GM13977 (cell line): ENCODE results near the gene AP3D1.

Experiments used
- DNase-seq: peaks from one replicate; pipeline ENCODE4 v3.0.0; 2012; ENCODE audit warnings: low spot score
- in situ Hi-C: fragments of 300-500 bp; cut with MboI; formaldehyde crosslinking; loops from one replicate; pipeline ENCODE4 v1.12.0; 2022; ENCODE audit warnings: low sequenced_read_pairs, low pct_unique_long_range_greater_than_20kb, mixed read lengths, inconsistent platforms; ENCODE audit not compliant: unreplicated experiment
- TF ChIP-seq, protein P1 (sequence below): IDR thresholded peaks from 2 replicates; pipeline ENCODE4 v1.5.1; 2012; ENCODE audit warnings: mild to moderate bottlenecking, control low read depth; ENCODE audit not compliant: insufficient read depth; ENCODE audit errors: extremely low read depth, missing control alignments

AP3D1 gene

DNA sequence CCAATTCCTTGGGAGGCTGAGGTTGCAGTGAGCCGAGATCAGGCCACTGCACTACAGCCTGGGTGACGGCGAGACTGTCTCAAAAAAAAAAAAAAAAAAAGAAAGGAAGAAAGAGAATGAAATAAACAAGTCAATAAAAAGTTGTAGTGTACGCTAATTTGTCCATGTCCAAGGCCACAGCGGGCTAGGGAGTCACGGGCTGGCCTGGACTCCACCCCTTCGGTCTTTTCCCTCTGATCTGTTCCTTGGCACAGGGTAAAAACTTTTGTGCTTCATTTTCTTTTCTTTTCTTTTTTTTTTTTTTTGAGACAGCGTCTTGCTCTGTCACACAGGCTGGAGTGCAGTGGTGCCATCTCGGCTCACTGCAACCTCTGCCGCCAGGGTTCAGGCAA, 80.9 kb downstream of the AP3D1 start:
- in situ Hi-C loops, result no loop called here
- DNase-seq, result no peak
- TF ChIP-seq, protein P1, sequence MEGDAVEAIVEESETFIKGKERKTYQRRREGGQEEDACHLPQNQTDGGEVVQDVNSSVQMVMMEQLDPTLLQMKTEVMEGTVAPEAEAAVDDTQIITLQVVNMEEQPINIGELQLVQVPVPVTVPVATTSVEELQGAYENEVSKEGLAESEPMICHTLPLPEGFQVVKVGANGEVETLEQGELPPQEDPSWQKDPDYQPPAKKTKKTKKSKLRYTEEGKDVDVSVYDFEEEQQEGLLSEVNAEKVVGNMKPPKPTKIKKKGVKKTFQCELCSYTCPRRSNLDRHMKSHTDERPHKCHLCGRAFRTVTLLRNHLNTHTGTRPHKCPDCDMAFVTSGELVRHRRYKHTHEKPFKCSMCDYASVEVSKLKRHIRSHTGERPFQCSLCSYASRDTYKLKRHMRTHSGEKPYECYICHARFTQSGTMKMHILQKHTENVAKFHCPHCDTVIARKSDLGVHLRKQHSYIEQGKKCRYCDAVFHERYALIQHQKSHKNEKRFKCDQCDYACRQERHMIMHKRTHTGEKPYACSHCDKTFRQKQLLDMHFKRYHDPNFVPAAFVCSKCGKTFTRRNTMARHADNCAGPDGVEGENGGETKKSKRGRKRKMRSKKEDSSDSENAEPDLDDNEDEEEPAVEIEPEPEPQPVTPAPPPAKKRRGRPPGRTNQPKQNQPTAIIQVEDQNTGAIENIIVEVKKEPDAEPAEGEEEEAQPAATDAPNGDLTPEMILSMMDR, result no peak

DNA sequence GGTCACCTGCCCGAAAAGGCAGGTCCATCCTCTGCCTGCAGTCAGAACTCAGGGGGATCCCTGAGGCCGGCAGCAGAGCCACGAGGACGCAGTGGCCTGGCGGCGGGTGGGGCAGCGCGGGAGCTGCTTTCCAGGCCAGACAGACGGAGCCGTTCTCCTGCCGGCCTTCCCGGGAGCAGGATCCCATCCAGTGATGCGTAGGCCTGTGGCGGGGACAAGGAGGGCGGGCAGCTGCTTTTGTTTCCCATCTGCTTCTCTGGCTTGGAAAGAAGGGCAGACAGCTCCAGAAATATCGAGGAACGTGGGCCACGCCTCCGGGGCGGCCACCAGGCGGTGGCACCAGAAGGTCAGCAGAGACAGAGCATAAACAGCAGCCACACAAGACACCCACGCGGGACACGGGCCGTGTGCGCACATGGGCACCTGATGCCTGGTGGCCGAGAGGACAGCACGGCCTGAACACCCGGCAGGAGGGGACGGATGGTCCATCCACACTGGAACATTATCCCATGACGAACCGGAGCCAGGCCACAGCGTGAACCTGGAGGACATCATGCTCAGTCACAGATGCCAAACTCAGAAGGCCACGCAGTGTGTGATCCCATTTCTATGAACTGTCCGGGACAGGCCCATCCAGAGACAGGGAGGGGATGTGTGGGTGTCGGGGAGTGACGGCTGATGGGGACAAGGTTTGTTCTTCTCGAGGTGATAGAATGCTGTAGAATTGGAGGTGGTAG, 86.4 kb downstream of the AP3D1 start:
- in situ Hi-C loops, result no loop called here
- TF ChIP-seq, protein P1, result no peak
- DNase-seq, result no peak

DNA sequence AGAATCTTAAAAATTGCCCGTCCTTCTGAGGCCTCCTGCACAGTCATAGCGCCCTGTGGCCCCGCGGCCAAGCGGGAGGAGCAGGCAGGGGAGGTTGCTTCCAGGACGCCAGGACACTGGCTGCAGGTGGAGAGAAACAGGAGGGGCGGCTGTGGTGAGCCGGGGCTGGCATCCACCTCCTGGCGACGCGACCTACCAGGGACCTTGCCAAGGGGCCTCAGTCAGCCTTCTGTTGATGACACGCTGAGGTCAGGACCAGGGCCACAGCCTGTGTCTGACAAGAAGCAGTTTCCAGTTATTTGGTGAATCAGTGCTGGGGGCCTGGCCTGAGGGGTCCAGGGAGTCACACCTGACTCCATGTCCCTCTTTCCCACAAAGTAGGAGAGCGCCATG, 87.0 kb downstream of the AP3D1 start:
- DNase-seq, result no peak
- TF ChIP-seq, protein P1, result no peak
- in situ Hi-C loops, result no loop called here

DNA sequence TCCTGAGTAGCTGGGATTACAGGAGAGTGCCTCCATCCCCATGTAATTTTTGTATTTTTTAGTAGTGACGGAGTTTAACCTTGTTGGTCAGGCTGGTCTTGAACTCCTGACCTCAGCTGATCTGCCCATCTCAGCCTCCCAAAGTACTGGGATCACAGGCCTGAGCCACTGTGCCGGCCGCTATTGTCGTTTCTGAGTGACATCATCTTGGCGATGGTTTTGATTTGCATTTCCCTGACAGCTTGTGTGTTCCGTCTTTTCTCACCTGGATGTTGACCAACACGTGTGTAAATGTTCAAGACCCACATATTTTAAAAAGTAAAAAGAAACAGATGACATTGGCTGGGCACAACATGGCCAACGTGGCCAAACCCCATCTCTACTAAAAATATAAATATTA, 87.5 kb downstream of the AP3D1 start:
- DNase-seq, result no peak
- TF ChIP-seq, protein P1, result no peak
- in situ Hi-C loops, result no loop called here

DNA sequence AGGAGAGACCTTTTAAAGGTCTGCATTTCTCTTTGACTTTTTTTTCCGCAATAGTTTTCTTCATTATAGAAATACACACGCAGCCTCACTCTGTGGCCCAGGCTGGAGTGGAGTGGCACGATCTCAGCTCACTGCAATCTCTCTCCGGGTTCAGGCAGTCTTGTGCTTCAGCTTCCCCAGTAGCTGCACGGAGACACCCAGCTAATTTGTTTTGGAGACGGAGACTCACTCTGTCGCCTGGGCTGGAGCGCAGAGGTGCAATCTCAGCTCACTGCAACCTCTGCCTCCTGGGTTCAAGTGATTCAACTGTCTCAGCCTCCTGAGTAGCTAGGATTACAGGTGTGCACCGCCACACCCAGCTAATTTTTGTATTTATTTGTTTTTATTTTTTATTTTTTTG, 88.6 kb downstream of the AP3D1 start:
- in situ Hi-C loops, result no loop called here
- DNase-seq, result no peak
- TF ChIP-seq, protein P1, result no peak

DNA sequence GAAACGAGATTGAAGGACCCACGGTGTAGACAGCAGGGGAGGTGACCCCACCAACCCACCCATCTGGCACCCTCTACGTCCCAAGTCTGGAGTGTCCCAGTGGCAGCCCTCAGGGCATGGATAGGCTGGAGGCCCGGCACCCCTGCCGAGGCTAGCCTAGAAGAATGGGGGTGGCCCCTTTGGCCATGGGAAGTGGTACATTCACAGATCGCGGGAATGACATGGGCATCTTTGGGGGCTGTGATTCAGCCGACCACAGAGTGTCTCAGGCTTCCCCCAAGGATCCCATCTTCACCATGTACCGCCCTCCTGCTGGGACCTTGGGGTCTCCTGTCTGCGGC, 89.0 kb downstream of the AP3D1 start:
- TF ChIP-seq, protein P1, result no peak
- DNase-seq, result no peak
- in situ Hi-C loops, result no loop called here
